SK-N-SH (cell line): ENCODE measurements around the gene CLCN3. TPM values are rescaled to one million over a fixed set of nuclear protein-coding genes. Genes with fewer than 3 reads are reported as not detected.

Experiments used
- CTCF ChIA-PET: fragments of 300-600, 350-600 bp; formaldehyde crosslinking; extraction: SDS; loops from one replicate; lab custom pipeline; 2021; lab: Yijun Ruan, JAX
- POLR2A ChIA-PET: fragments of 350-600 bp; sonication (Branson Sonifier 250); formaldehyde crosslinking; extraction: SDS; loops from one replicate; lab custom pipeline; 2020; ENCODE audit warnings: antibody characterized with exemption, inconsistent platforms; lab: Yijun Ruan, JAX
- DNase-seq: peaks from one replicate; pipeline ENCODE4 v3.0.0; 2012
- H2AFZ ChIP-seq: fragments of 200-600 bp; sonication (generic); 2 replicates; pipeline ENCODE4 v1.8.1; 2016; ENCODE audit warnings: antibody characterized with exemption, mild to moderate bottlenecking, low read depth
- H3F3A ChIP-seq: fragments of 200-600 bp; sonication (generic); replicated peaks from 2 replicates; pipeline ENCODE3; 2016; ENCODE audit warnings: antibody characterized with exemption, mild to moderate bottlenecking; ENCODE audit not compliant: insufficient read depth
- H3K27ac ChIP-seq, 2 experiments: fragments of 200-500 bp in 1 of 2; fragments of 200-600 bp in 1 of 2; sonication (Bioruptor generic) in 1 of 2; sonication (generic), shearing (Covaris generic) in 1 of 2; 2 replicates each; pipeline versions ENCODE4 v1.5.1 to v1.6.1; 2014 to 2016; ENCODE audit warnings: low read depth in 2 of 2, inconsistent platforms in 1 of 2, low read length in 1 of 2, mild to moderate bottlenecking in 1 of 2, mixed read lengths in 1 of 2
- H3K27me3 ChIP-seq: fragments of 200-600 bp; sonication (generic), shearing (Covaris generic); 2 replicates; pipeline ENCODE4 v1.6.1; 2016; ENCODE audit warnings: mixed run types; ENCODE audit not compliant: insufficient read depth
- H3K36me3 ChIP-seq, 2 experiments: fragments of 200-500 bp in 1 of 2; fragments of 200-600 bp in 1 of 2; sonication (Bioruptor generic) in 1 of 2; sonication (generic) in 1 of 2; replicated peaks in 1 of 2; 2 replicates each; pipeline versions ENCODE3 to v1.5.1; 2014 to 2016; ENCODE audit warnings: low read length in 1 of 2, mild to moderate bottlenecking in 1 of 2; ENCODE audit not compliant: insufficient read depth in 2 of 2, control insufficient read depth in 1 of 2
- H3K4me1 ChIP-seq, 2 experiments: fragments of 200-500 bp in 1 of 2; fragments of 200-600 bp in 1 of 2; sonication (Bioruptor generic) in 1 of 2; sonication (generic), shearing (Covaris generic) in 1 of 2; 2 replicates each; pipeline versions ENCODE4 v1.5.1 to v1.6.1; 2014 to 2016; ENCODE audit warnings: low read depth in 1 of 2, low read length in 1 of 2, mixed run types in 1 of 2; ENCODE audit not compliant: insufficient read depth in 2 of 2, control insufficient read depth in 1 of 2
- H3K4me2 ChIP-seq: fragments of 200-600 bp; sonication (generic), shearing (Covaris generic); 2 replicates; pipeline ENCODE4 v1.6.1; 2017; ENCODE audit warnings: mixed run types
- H3K4me3 ChIP-seq, 2 experiments: fragments of 200-500 bp in 1 of 2; fragments of 200-600 bp in 1 of 2; sonication (Bioruptor generic) in 1 of 2; sonication (generic), shearing (Covaris generic) in 1 of 2; 2 replicates each; pipeline versions ENCODE4 v1.5.1 to v1.8.1; 2014 to 2016; ENCODE audit warnings: low read depth in 2 of 2, inconsistent platforms in 1 of 2, low read length in 1 of 2, mild to moderate bottlenecking in 1 of 2, mixed read lengths in 1 of 2, moderate library complexity in 1 of 2
- H3K79me2 ChIP-seq: fragments of 200-600 bp; sonication (generic); 2 replicates; pipeline ENCODE4 v1.8.1; 2017; ENCODE audit warnings: mild to moderate bottlenecking; ENCODE audit not compliant: insufficient read depth
- H3K9ac ChIP-seq: fragments of 200-600 bp; sonication (generic); 2 replicates; pipeline ENCODE4 v1.6.1; 2017; ENCODE audit warnings: mixed run types
- H3K9me2 ChIP-seq: fragments of 200-600 bp; sonication (generic); 2 replicates; pipeline ENCODE4 v1.6.1; 2017; ENCODE audit warnings: mixed run types
- H3K9me3 ChIP-seq: fragments of 200-600 bp; sonication (generic); 2 replicates; pipeline ENCODE4 v1.6.1; 2017; ENCODE audit warnings: mixed run types, mild to moderate bottlenecking, moderate library complexity
- H4K20me1 ChIP-seq: fragments of 200-600 bp; sonication (generic); 2 replicates; pipeline ENCODE4 v1.6.1; 2017; ENCODE audit warnings: mild to moderate bottlenecking, mixed run types; ENCODE audit not compliant: insufficient read depth
- EZH2phosphoT487 ChIP-seq: fragments of 200-600 bp; sonication (generic); IDR thresholded peaks from 2 replicates; pipeline ENCODE4 v1.6.1; 2017; ENCODE audit warnings: low read depth, mixed run types, mild to moderate bottlenecking, antibody characterized with exemption, moderate library complexity, borderline replicate concordance
- FOSL2 ChIP-seq: IDR thresholded peaks from 2 replicates; pipeline ENCODE4 v1.4.0; 2012; ENCODE audit warnings: low read depth, mild to moderate bottlenecking, moderate library complexity, borderline replicate concordance
- FOXJ3 ChIP-seq: sonication (generic); formaldehyde crosslinking; IDR thresholded peaks from 2 replicates; pipeline ENCODE4 v1.5.1; 2020; ENCODE audit warnings: mild to moderate bottlenecking, missing genetic modification reagents
- FOXM1 ChIP-seq: IDR thresholded peaks from 2 replicates; pipeline ENCODE4 v1.4.0; 2012; ENCODE audit warnings: low read depth, mild to moderate bottlenecking
- GABPA ChIP-seq: IDR thresholded peaks from 2 replicates; pipeline ENCODE4 v1.4.0; 2012; ENCODE audit warnings: low read depth, mild to moderate bottlenecking
- JUND ChIP-seq: IDR thresholded peaks from 2 replicates; pipeline ENCODE4 v1.4.0; 2012
- NRF1 ChIP-seq: IDR thresholded peaks from 2 replicates; pipeline ENCODE4 v1.6.1; 2012; ENCODE audit warnings: low read depth, mild to moderate bottlenecking, low read length
- RCOR1 ChIP-seq: fragments of 150-350 bp; IDR thresholded peaks from 2 replicates; pipeline ENCODE4 v1.6.1; 2017; ENCODE audit warnings: antibody characterized with exemption, low read length
- REST ChIP-seq: IDR thresholded peaks from 2 replicates; pipeline ENCODE4 v1.6.1; 2012; ENCODE audit warnings: mild to moderate bottlenecking, low read depth, low read length, moderate library complexity
- RFX5 ChIP-seq: IDR thresholded peaks from 2 replicates; pipeline ENCODE4 v1.6.1; 2012; ENCODE audit warnings: mild to moderate bottlenecking, improper control_type of control experiment, low read length
- TAF1 ChIP-seq: IDR thresholded peaks from 2 replicates; pipeline ENCODE4 v1.6.1; 2012; ENCODE audit warnings: low read depth, mild to moderate bottlenecking, low read length, moderate library complexity, borderline replicate concordance
- TCF12 ChIP-seq: IDR thresholded peaks from 2 replicates; pipeline ENCODE4 v1.4.0; 2012
- TEAD4 ChIP-seq: IDR thresholded peaks from 2 replicates; pipeline ENCODE4 v1.4.0; 2012; ENCODE audit warnings: mild to moderate bottlenecking, borderline replicate concordance; ENCODE audit not compliant: insufficient read depth
- ZBTB33 ChIP-seq: IDR thresholded peaks from 2 replicates; pipeline ENCODE4 v1.4.0; 2012; ENCODE audit warnings: low read depth, borderline replicate concordance
- WGBS: methylation state at CpG from one replicate; pipeline ENCODE4 v1.1.6; 2017; ENCODE audit warnings: low lambda C conversion rate; 5-methylcytosine and 5-hydroxymethylcytosine counted together
- polyA plus RNA-seq, 3 experiments: library from polyadenylated mRNA; depleted of rRNA; stranded (reverse); fragments of >200 nt; gene quantifications; 2 replicates each; pipeline ENCODE4 v1.2.3, GENCODE V29; 2012

Gene CLCN3
- polyA plus RNA-seq, 1 of the 3 experiments (the other 2 are of a cell fraction): 11.8 TPM

DNA sequence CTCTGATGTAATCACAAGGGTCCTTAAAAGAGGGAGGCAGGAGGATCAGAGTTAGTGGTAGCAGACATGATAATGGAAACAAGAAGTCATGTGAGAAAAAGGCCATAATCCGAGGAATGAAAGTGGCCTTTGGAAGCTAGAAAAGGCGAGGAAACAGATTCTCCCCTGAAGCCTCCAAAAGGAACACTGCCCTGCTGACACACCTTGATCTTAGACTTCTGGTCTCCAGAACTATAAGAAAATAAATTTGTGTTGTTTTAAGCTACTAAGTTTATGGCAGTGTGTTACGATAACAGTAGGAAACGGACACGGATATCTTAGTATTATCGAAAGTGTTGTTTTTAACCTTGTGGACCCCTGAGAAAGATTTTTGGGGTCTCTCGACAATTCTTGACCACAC is 24.4 kb downstream of the CLCN3 start:
- 97% methylated on average over 7 of the region's 7 CpGs for WGBS

More for the DNA sequence above, 24.4 kb downstream of the CLCN3 start:
- H3K79me2 ChIP-seq: peaks cover 11% of the 10 kb centered on the region; the same call in 1 of the 2 replicates
- no peaks in the 10 kb centered on the region for H3K27me3 ChIP-seq
- no peak overlapping the region for H3K9ac ChIP-seq
- peaks cover 0 to 13% of the 10 kb centered on the region in 2 experiments; a peak in 2 of 4 replicates for H3K4me1 ChIP-seq
- peaks cover 10% of the 10 kb centered on the region for H3F3A ChIP-seq
- H3K9me2 ChIP-seq: no peaks in the 10 kb centered on the region
- ChIA-PET CTCF (interaction anchor here (0.7 to 1.9 kb wide), 2 partner anchors 11 to 32 kb away, joined by 3 to 8 read pairs; no protein-coding TSS in a partner anchor), POLR2A (no interaction called here)
- H4K20me1 ChIP-seq: no peaks in the 10 kb centered on the region
- H3K4me2 ChIP-seq: no peak overlapping the region
- peaks cover 0 to 6% of the 10 kb centered on the region in 2 experiments for H3K36me3 ChIP-seq
- H2AFZ ChIP-seq: no peak overlapping the region
- no peaks in the 10 kb centered on the region for H3K9me3 ChIP-seq
- TF ChIP-seq TCF12 (no peak), FOSL2 (no peak), TEAD4 (no peak), REST (no peak), NRF1 (no peak), RCOR1 (no peak), EZH2phosphoT487 (no peak), RFX5 (no peak), JUND (no peak), GABPA (no peak), ZBTB33 (no peak), FOXJ3 (CRISPR knock-in tag) (no peak), FOXM1 (no peak), TAF1 (no peak)
- TF ChIP-seq, all 33 proteins: peak for 0
- Histone ChIP-seq H3K4me3 (no peak overlapping the region), H3K27ac (no peak overlapping the region)
- no peak for DNase-seq
